Peyer's patch (tissue), 4 donors: ENCODE results near the gene GLRX2.

Experiments used
- CTCF ChIP-seq, 6 experiments: fragments of 450-650 bp in 4 of 6; fragments of 200-600 bp in 2 of 6; sonication (generic) in 1 of 6; IDR thresholded peaks; one replicate each; pipeline ENCODE4 v1.5.1; 2017 to 2019; ENCODE audit warnings: antibody characterized with exemption in 6 of 6, mild to moderate bottlenecking in 3 of 6, moderate library complexity in 1 of 6
- POLR2A ChIP-seq, 2 donors: fragments of 450-650 bp; IDR thresholded peaks; one replicate each; pipeline ENCODE4 v1.5.1; 2017; ENCODE audit warnings: antibody characterized with exemption in 2 of 2, mild to moderate bottlenecking in 2 of 2, moderate library complexity in 2 of 2

DNA sequence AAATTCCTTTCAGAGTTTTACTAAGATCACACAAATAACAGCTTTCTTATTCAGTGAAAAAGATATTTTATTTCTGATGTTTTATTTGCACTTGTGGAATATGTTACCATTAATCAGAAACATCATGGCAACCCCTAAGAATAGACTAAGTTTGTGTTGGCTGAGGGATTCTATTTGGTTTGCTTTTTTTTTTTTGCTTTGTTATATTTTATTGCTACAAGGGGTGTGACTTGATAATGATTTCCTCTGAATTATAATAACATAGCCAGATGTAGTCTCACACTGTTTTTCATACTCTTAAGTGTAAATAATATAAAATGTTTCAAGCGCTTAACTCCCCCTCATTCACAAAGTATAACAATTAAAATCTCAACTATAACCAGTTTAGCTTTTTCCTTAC is 20.0 kb downstream of the GLRX2 start:
- TF ChIP-seq CTCF (IDR thresholded peaks at IDR 0.05), result no peak
- no peak for TF ChIP-seq POLR2A (IDR thresholded peaks at IDR 0.05)
